ENCODE measurements around the gene TCEANC2.

Gene TCEANC2

GRCh38 chr1:54117815-54118563 is 64.6 kb downstream of the TCEANC2 start:
- no peak for DNase-seq

GRCh38 chr1:54118704-54119103 is 65.3 kb downstream of the TCEANC2 start:
- no peak for DNase-seq

- DNase-seq: no peak
These were observed 66.8 kb downstream of the TCEANC2 start for GRCh38 chr1:54120018-54120697.

- no peak for DNase-seq
These were observed 67.5 kb downstream of the TCEANC2 start for GRCh38 chr1:54120698-54121481.

GRCh38 chr1:54121482-54122134 is 68.2 kb downstream of the TCEANC2 start:
- DNase-seq: peak in 1 of 2 experiments; percentile 57

GRCh38 chr1:54122135-54122751 is 68.8 kb downstream of the TCEANC2 start:
- DNase-seq: no peak

GRCh38 chr1:54122992-54123391 is 69.6 kb downstream of the TCEANC2 start:
- no peak for DNase-seq

- no peak for DNase-seq
These were observed 71.1 kb downstream of the TCEANC2 start for GRCh38 chr1:54124472-54124871.

GRCh38 chr1:54124906-54125305 is 71.5 kb downstream of the TCEANC2 start:
- DNase-seq: no peak

GRCh38 chr1:54125386-54126070 is 72.1 kb downstream of the TCEANC2 start:
- no peak for DNase-seq

- DNase-seq: no peak
These were observed 72.9 kb downstream of the TCEANC2 start for GRCh38 chr1:54126271-54126815.

- DNase-seq: no peak
These were observed 74.3 kb downstream of the TCEANC2 start for GRCh38 chr1:54127594-54128300.

- no peak for DNase-seq
These were observed 76.5 kb downstream of the TCEANC2 start for GRCh38 chr1:54129858-54130257.

GRCh38 chr1:54131419-54131818 is 78.0 kb downstream of the TCEANC2 start:
- no peak for DNase-seq

GRCh38 chr1:54132495-54132894 is 79.1 kb downstream of the TCEANC2 start:
- no peak for DNase-seq

- no peak for DNase-seq
These were observed 80.9 kb downstream of the TCEANC2 start for GRCh38 chr1:54134295-54134694.

GRCh38 chr1:54135436-54136120 is 82.2 kb downstream of the TCEANC2 start:
- no peak for DNase-seq

- no peak for DNase-seq
These were observed 83.0 kb downstream of the TCEANC2 start for GRCh38 chr1:54136269-54136896.

- no peak for DNase-seq
These were observed 83.6 kb downstream of the TCEANC2 start for GRCh38 chr1:54136963-54137533.
